ENCODE data around the gene B4GALNT1.
"Not testable (repeated sequence)": the region's sequence is repeated elsewhere in the genome, so short reads cannot be mapped to it uniquely, and the experiment has no call there.

Gene B4GALNT1

DNA sequence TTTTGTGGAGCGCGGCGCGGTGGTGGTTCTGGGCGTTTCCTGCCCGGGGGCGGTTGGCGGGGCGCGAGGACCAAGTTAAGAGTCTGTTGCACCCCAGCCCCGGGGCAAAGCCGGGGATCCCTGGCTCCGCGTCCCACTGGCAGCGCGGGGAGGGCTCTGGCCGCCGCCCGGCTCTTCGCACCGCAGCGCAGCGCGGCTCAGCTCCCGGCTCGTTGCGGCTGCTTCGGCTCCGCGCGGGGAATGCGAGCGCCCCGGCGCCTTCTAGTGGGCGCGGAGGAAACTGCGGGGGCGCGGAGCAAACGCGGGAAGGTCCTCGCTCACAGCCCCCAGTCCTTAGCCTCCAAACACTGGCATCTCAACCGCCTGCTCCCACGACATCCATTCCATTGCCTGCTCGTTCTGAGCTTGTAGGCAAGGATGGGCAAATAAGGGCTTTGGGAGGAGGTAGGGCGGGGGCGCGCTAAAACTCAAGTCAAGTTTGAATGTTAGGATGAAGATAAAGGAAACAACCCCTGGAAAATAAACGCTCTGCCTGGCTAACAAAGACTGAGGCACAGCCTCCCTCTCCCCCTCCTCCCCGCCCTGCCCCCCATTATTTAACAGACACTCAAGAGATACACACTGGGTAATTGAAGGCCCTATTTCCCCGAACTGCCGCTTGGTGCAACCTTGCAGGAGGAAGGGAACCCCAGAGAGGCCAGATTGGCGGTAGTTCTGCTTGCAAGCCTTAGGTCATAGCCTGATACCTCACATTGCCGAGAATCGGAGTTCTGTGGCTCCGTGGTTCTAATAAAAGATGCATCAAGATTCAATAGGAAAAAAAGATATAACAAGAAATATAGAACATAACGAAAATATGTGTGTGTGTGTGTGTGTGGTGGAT lies at the start of gene B4GALNT1:
Gene B4GALNT1, minus strand, starts transcription at position 244 of the 883 bp plus-strand sequence. CDS start 1,069 bp downstream, outside the sequence.
- H3K4me3 ChIP-seq (replicated peaks; ENCODE audit: low read depth, low read length), result peak within 1 kb of the TSS; percentile 51
- TF ChIP-seq, protein P1, sequence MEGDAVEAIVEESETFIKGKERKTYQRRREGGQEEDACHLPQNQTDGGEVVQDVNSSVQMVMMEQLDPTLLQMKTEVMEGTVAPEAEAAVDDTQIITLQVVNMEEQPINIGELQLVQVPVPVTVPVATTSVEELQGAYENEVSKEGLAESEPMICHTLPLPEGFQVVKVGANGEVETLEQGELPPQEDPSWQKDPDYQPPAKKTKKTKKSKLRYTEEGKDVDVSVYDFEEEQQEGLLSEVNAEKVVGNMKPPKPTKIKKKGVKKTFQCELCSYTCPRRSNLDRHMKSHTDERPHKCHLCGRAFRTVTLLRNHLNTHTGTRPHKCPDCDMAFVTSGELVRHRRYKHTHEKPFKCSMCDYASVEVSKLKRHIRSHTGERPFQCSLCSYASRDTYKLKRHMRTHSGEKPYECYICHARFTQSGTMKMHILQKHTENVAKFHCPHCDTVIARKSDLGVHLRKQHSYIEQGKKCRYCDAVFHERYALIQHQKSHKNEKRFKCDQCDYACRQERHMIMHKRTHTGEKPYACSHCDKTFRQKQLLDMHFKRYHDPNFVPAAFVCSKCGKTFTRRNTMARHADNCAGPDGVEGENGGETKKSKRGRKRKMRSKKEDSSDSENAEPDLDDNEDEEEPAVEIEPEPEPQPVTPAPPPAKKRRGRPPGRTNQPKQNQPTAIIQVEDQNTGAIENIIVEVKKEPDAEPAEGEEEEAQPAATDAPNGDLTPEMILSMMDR (IDR thresholded peaks at IDR 0.05; ENCODE audit: low read length, missing control alignments), result peak; percentile 64
- DNase-seq (ENCODE audit: low read depth), result peak; percentile 53

DNA sequence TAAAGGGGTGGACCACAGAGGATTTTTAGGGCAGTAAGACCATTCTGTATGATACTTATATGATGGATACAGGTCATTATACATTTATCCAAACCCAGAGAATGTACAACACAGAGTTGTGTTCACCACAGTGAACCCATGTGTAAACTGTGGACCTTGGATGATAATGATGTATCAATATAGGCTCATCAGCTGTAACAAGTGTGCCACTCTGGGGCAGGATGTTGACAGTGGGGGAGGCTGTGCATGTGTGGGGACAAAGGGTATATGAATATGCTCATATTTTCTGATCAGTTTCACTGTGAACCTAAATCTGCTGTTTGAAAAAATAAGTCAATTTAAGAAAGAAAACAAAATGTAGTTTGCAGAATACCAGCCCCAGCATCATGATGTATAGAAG lies 46.7 kb upstream of the B4GALNT1 start:
- TF ChIP-seq, protein P1 (IDR thresholded peaks at IDR 0.05; ENCODE audit: low read length, missing control alignments), result no peak
- H3K4me3 ChIP-seq (replicated peaks; ENCODE audit: low read depth, low read length), result no peak overlapping the region
- DNase-seq (ENCODE audit: low read depth), result no peak

DNA sequence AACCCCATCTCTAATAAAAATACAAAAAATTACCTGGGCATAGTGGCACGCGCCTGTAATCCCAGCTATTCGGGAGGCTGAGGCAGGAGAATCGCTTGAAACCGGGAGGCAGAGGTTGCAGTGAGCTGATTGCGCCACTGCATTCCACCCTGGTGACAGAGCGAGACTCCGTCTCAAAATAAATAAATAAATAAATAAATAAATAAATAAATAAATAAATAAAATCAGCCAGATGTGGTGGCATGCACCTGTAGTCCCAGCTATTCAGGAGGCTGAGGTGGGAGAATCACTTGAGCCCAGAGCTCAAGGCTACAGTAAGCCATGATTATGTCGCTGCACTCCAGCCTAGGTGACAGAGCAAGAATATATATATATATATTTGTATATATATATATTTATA lies 44.9 kb upstream of the B4GALNT1 start:
- not testable (repeated sequence) for DNase-seq (ENCODE audit: low read depth); H3K4me3 ChIP-seq (replicated peaks; ENCODE audit: low read depth, low read length)

DNA sequence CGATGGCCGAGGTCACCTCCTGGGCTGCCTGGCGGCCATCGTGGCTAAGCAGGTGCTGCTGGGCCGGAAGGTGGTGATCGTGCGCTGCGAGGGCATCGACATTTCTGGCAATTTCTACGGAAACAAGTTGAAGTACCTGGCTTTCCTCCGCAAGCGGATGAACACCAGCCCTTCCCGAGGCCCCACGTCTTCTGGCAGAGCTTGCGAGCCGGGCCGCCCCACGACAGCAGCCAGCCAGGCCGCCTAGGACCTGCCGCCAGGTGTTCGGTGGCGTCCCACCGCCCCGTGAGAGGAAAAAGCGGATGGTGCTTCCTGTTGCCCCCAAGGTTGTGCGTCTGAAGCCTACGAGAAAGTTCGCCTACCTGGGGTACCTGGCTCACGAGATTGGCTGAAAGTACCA lies 41.7 kb upstream of the B4GALNT1 start:
- no peak overlapping the region for H3K4me3 ChIP-seq (replicated peaks; ENCODE audit: low read depth, low read length)
- no peak for DNase-seq (ENCODE audit: low read depth)
- TF ChIP-seq, protein P1 (IDR thresholded peaks at IDR 0.05; ENCODE audit: low read length, missing control alignments), result no peak

DNA sequence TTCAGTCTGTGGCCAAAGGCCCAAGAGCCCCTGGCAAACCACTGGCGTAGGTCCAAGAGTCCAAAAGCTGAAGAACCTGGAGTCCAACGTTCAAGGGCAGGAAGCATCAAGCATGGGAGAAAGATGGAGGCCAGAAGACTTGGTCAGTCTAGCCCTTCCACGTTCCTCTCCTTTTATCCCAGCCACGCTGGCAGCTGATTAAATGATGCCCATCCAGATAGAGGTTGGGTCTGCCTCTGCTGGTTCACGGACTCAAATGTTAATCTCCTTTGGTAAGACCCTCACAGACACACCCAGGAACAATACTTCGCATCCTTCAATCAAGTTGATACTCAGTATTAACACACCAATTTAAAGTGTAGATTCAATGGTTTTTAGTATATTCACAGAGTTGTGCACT lies 39.8 kb upstream of the B4GALNT1 start:
- H3K4me3 ChIP-seq (replicated peaks; ENCODE audit: low read depth, low read length), result no peak overlapping the region
- TF ChIP-seq, protein P1 (IDR thresholded peaks at IDR 0.05; ENCODE audit: low read length, missing control alignments), result no peak
- DNase-seq (ENCODE audit: low read depth), result no peak

DNA sequence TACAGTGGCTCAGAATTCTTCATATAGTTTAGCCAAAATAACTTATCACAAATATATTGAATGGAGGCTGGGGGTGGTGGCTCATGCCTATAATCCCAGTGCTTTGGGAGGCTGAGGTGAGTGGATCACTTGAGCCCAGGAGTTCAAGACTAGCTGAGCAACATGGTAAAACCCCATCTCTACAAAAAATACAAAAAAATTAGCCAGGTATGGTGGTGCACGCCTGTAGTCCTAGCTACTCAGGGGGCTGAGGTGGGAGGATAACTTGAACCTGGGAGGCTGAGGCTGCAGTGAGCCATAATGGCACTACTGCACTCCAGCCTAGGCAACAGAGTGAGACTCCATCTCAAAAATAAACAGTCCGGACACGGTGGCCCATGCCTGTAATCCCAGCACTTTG lies 38.8 kb upstream of the B4GALNT1 start:
- DNase-seq (ENCODE audit: low read depth); H3K4me3 ChIP-seq (replicated peaks; ENCODE audit: low read depth, low read length): not testable (repeated sequence)

DNA sequence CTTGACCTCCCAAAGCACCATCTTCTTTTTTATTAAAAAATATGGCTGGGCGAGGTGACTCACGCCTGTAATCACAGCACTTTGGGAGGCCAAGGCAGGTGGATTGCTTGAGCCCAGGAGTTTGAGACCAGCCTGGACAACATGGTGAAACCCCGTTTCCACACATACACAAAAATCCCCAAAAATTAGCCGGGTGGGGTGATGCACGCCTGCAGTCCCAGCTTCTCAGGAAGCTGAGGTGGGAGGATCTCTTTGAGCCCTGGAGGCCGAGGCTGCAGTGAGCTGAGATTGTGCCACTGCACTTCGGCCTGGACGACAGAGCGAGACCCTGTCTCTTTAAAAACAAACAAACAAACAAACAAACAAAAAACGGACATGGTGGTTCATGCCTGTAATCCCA lies 36.7 kb upstream of the B4GALNT1 start:
- not testable (repeated sequence) for DNase-seq (ENCODE audit: low read depth); H3K4me3 ChIP-seq (replicated peaks; ENCODE audit: low read depth, low read length)

DNA sequence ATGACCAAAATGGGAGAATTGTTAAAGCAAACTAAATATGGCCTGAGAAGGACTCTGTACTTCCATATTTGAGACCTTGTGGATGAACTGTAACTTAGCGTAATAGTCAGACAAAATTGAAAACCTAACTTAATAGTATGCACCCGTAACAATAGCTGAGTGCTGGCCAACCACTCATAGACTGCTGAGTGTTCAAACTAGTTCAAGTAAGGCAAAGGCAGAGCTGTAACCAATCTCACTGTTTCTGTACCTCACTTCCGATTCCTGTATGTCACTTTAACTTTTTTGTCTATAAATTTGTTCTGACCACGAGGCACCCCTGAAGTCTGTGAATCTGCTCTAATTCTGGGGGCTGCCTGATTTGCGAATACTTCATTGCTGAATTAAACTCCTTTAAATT lies 33.9 kb upstream of the B4GALNT1 start:
- no peak overlapping the region for H3K4me3 ChIP-seq (replicated peaks; ENCODE audit: low read depth, low read length)
- no peak for DNase-seq (ENCODE audit: low read depth)
- TF ChIP-seq, protein P1 (IDR thresholded peaks at IDR 0.05; ENCODE audit: low read length, missing control alignments), result no peak

DNA sequence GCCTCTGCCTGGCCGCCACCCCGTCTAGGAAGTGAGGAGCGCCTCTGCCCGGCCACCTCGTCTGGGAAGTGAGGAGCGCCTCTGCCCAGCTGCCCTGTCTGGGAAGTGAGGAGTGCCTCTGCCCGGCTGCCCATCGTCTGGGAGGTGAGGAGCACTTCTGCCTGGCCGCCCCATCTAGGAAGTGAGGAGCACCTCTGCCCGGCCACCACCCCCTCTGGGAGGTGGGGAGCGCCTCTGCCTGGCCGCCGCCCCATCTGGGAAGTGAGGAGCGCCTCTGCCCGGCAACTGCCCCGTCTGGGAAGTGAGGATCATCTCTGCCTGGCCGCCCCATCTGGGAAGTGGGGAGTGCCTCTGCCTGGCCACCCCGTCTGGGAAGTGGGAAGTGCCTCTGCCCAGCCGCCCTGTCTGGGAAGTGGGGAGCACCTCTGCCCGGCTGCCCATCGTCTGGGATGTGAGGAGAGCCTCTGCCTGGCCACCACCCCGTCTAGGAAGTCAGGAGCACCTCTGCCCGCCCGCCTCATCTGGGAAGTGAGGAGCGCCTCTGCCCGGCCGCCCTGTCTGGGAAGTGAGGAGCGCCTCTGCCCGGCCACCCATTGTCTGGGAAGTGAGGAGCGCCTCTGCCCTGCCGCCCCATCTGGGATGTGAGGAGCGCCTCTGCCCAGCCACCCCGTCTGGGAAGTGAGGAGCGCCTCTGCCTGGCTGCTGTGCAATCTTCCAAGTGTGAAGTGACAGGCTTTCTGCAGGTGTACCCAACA lies 32.2 kb upstream of the B4GALNT1 start:
- not testable (repeated sequence) for H3K4me3 ChIP-seq (replicated peaks; ENCODE audit: low read depth, low read length); DNase-seq (ENCODE audit: low read depth)
